IMR-90 (cell line): Measurements from ENCODE around the gene RNF149. TPM values are rescaled to one million over a fixed set of nuclear protein-coding genes. Genes with fewer than 3 reads are reported as not detected.

ENCODE experiments used
- ATAC-seq: fragments of 200-7000 bp; cut with Tn5 transposase; 2 replicates; pipeline ENCODE4 v1.9.1; 2020; ENCODE audit warnings: low read depth, mild to moderate bottlenecking, moderate library complexity
- BruUV-seq: library from RNA; stranded (reverse); fragments of 400-500 nt; replicated peaks from 2 replicates; lab custom pipeline; 2021; lab: Mats Ljungman, UMichigan
- CTCF ChIA-PET: fragments of 300-600 bp; formaldehyde crosslinking; extraction: SDS; loops from one replicate; lab custom pipeline; 2021; ENCODE audit warnings: antibody characterized with exemption; lab: Yijun Ruan, JAX
- POLR2A ChIA-PET: fragments of 300-600 bp; sonication (Branson Sonifier 250); formaldehyde crosslinking; loops from one replicate; lab custom pipeline; 2022; ENCODE audit warnings: antibody characterized with exemption; ENCODE audit not compliant: unreplicated experiment; lab: Charles Lee
- DNase-seq: peaks from one replicate; pipeline ENCODE4 v3.0.0; 2013
- H2AFZ ChIP-seq: replicated peaks from 2 replicates; pipeline ENCODE3; 2013; ENCODE audit warnings: low read length, mild to moderate bottlenecking; ENCODE audit not compliant: poor library complexity
- H2AK5ac ChIP-seq: 2 replicates; pipeline ENCODE4 v1.6.1; 2013; ENCODE audit warnings: low read depth, low read length, inconsistent platforms
- H2AK9ac ChIP-seq: replicated peaks from 2 replicates; pipeline ENCODE3; 2013; ENCODE audit warnings: mild to moderate bottlenecking, low read depth, low read length, moderate library complexity; ENCODE audit not compliant: poor library complexity
- H2BK120ac ChIP-seq: 2 replicates; pipeline ENCODE4 v1.6.1; 2013; ENCODE audit warnings: low read depth, low read length, inconsistent platforms
- H2BK15ac ChIP-seq: 3 replicates; pipeline ENCODE4 v1.6.1; 2013; ENCODE audit warnings: low read depth, low read length, inconsistent platforms
- H2BK20ac ChIP-seq: 2 replicates; pipeline ENCODE4 v1.6.1; 2013; ENCODE audit warnings: low read depth, mild to moderate bottlenecking, inconsistent platforms, low read length, moderate library complexity
- H2BK5ac ChIP-seq: 2 replicates; pipeline ENCODE4 v1.6.1; 2013; ENCODE audit warnings: mild to moderate bottlenecking, low read depth, low read length, inconsistent platforms; ENCODE audit not compliant: poor library complexity, severe bottlenecking
- H3K14ac ChIP-seq: replicated peaks from 2 replicates; pipeline ENCODE4 v1.6.1; 2013; ENCODE audit warnings: low read depth, low read length, inconsistent platforms
- H3K18ac ChIP-seq: 2 replicates; pipeline ENCODE4 v1.6.1; 2013; ENCODE audit warnings: low read depth, low read length, control low read depth
- H3K23ac ChIP-seq: 2 replicates; pipeline ENCODE4 v1.6.1; 2013; ENCODE audit warnings: low read depth, low read length, inconsistent platforms
- H3K27ac ChIP-seq: 2 replicates; pipeline ENCODE4 v1.5.1; 2013; ENCODE audit warnings: mild to moderate bottlenecking, control low read depth, low read length; ENCODE audit not compliant: insufficient read depth
- H3K27me3 ChIP-seq: 2 replicates; pipeline ENCODE4 v1.6.1; 2013; ENCODE audit warnings: low read length; ENCODE audit not compliant: control insufficient read depth, insufficient read depth
- H3K36me3 ChIP-seq: 2 replicates; pipeline ENCODE4 v1.6.1; 2013; ENCODE audit warnings: low read length, mixed read lengths; ENCODE audit not compliant: control insufficient read depth, insufficient read depth
- H3K4ac ChIP-seq: 2 replicates; pipeline ENCODE4 v1.6.1; 2013; ENCODE audit warnings: low read depth, low read length, inconsistent platforms
- H3K4me1 ChIP-seq: 2 replicates; pipeline ENCODE4 v1.6.1; 2013; ENCODE audit warnings: low read length, mixed read lengths; ENCODE audit not compliant: control insufficient read depth, insufficient read depth
- H3K4me2 ChIP-seq: 2 replicates; pipeline ENCODE4 v1.6.1; 2013; ENCODE audit warnings: low read depth, mild to moderate bottlenecking, control low read depth, low read length, moderate library complexity
- H3K4me3 ChIP-seq: 2 replicates; pipeline ENCODE4 v1.5.1; 2013; ENCODE audit warnings: low read depth, mild to moderate bottlenecking, control low read depth, low read length, moderate library complexity; ENCODE audit not compliant: insufficient read depth
- H3K56ac ChIP-seq: 2 replicates; pipeline ENCODE4 v1.6.1; 2013; ENCODE audit warnings: low read length, inconsistent platforms; ENCODE audit not compliant: insufficient read depth; ENCODE audit errors: extremely low read depth
- H3K79me1 ChIP-seq, 2 experiments: 2 replicates each; pipeline ENCODE4 v1.6.1; 2013; ENCODE audit warnings: low read length in 2 of 2, inconsistent platforms in 1 of 2, low read depth in 1 of 2
- H3K9ac ChIP-seq: 2 replicates; pipeline ENCODE4 v1.6.1; 2013; ENCODE audit warnings: low read depth, low read length, control low read depth
- H3K9me1 ChIP-seq: 2 replicates; pipeline ENCODE4 v1.6.1; 2013; ENCODE audit warnings: low read length, inconsistent platforms; ENCODE audit not compliant: insufficient read depth
- H3K9me3 ChIP-seq: 2 replicates; pipeline ENCODE4 v1.6.1; 2013; ENCODE audit warnings: low read length; ENCODE audit not compliant: control insufficient read depth, insufficient read depth
- H4K20me1 ChIP-seq: 2 replicates; pipeline ENCODE4 v1.6.1; 2013; ENCODE audit warnings: low read length, inconsistent platforms; ENCODE audit not compliant: insufficient read depth
- H4K5ac ChIP-seq: 2 replicates; pipeline ENCODE4 v1.6.1; 2013; ENCODE audit warnings: mild to moderate bottlenecking, low read depth, low read length, control low read depth
- H4K8ac ChIP-seq, 2 experiments: 2 replicates each; pipeline ENCODE4 v1.6.1; 2013; ENCODE audit warnings: low read depth in 2 of 2, low read length in 2 of 2, control low read depth in 1 of 2, inconsistent platforms in 1 of 2
- H4K91ac ChIP-seq: 2 replicates; pipeline ENCODE4 v1.6.1; 2013; ENCODE audit warnings: low read depth, low read length, inconsistent platforms; ENCODE audit not compliant: insufficient read depth
- BHLHE40 ChIP-seq: fragments of 150-350 bp; IDR thresholded peaks from 2 replicates; pipeline ENCODE4 v1.6.1; 2016; ENCODE audit warnings: mild to moderate bottlenecking, low read depth, low read length
- CEBPB ChIP-seq: IDR thresholded peaks from 2 replicates; pipeline ENCODE4 v1.6.1; 2012; ENCODE audit warnings: low read depth, low read length, improper control_type of control experiment
- CHD1 ChIP-seq: IDR thresholded peaks from 2 replicates; pipeline ENCODE4 v1.6.1; 2012; ENCODE audit warnings: low read depth, low read length, improper control_type of control experiment
- CTCF ChIP-seq: conservative IDR thresholded peaks from 2 replicates; pipeline ENCODE4 v1.5.1; 2012; ENCODE audit warnings: mild to moderate bottlenecking, low read depth, low read length, improper control_type of control experiment
- ELK1 ChIP-seq: fragments of 150-350 bp; IDR thresholded peaks from 2 replicates; pipeline ENCODE4 v1.6.1; 2016; ENCODE audit warnings: low read depth, mild to moderate bottlenecking, low read length, moderate library complexity, borderline replicate concordance
- FOS ChIP-seq: fragments of 150-350 bp; IDR thresholded peaks from 2 replicates; pipeline ENCODE4 v1.6.1; 2016; ENCODE audit warnings: low read depth, low read length
- MAFK ChIP-seq: IDR thresholded peaks from 2 replicates; pipeline ENCODE4 v1.6.1; 2012; ENCODE audit warnings: low read depth, low read length, improper control_type of control experiment
- MAZ ChIP-seq: IDR thresholded peaks from 2 replicates; pipeline ENCODE4 v1.6.1; 2012; ENCODE audit warnings: low read depth, mild to moderate bottlenecking, low read length, improper control_type of control experiment, moderate library complexity, borderline replicate concordance
- MXI1 ChIP-seq: IDR thresholded peaks from 2 replicates; pipeline ENCODE4 v1.6.1; 2012; ENCODE audit warnings: low read depth, mild to moderate bottlenecking, low read length, moderate library complexity, borderline replicate concordance
- NFE2L2 ChIP-seq: fragments of 150-350 bp; IDR thresholded peaks from 2 replicates; pipeline ENCODE4 v1.6.1; 2016; ENCODE audit warnings: low read depth, mild to moderate bottlenecking, low read length
- POLR2A ChIP-seq: IDR thresholded peaks from 2 replicates; pipeline ENCODE4 v1.6.1; 2012; ENCODE audit warnings: mild to moderate bottlenecking, low read depth, low read length
- RAD21 ChIP-seq: IDR thresholded peaks from 2 replicates; pipeline ENCODE4 v1.6.1; 2012; ENCODE audit warnings: low read length, improper control_type of control experiment
- RCOR1 ChIP-seq: IDR thresholded peaks from 2 replicates; pipeline ENCODE4 v1.6.1; 2012; ENCODE audit warnings: mild to moderate bottlenecking, low read length, improper control_type of control experiment; ENCODE audit not compliant: insufficient replicate concordance
- USF2 ChIP-seq: fragments of 150-350 bp; IDR thresholded peaks from 2 replicates; pipeline ENCODE4 v1.6.1; 2017; ENCODE audit warnings: mild to moderate bottlenecking, antibody characterized with exemption, low read length, low read depth
- WGBS, 2 experiments: methylation state at CpG; one replicate each; pipeline versions ENCODE4 v1.1.5 to v1.1.7; 2013; ENCODE audit warnings: missing lambda C conversion rate in 2 of 2; ENCODE audit not compliant: insufficient read length in 1 of 2; ENCODE audit errors: extremely low coverage in 2 of 2; 5-methylcytosine and 5-hydroxymethylcytosine counted together
- dilution Hi-C: fragments of 300-500 bp; cut with HindIII; formaldehyde crosslinking; loops from one replicate; pipeline ENCODE4 v1.14.3; 2018; ENCODE audit warnings: low sequenced_read_pairs; ENCODE audit not compliant: unreplicated experiment
- in situ Hi-C: fragments of 300-500 bp; cut with MboI; formaldehyde crosslinking; loops from 3 replicates; pipeline ENCODE4 v1.14.3; 2019; ENCODE audit warnings: low sequenced_read_pairs, inconsistent platforms, mixed read lengths
- intact Hi-C: fragments of 100-400 bp; cut with micrococcal nuclease; formaldehyde crosslinking; loops from 2 replicates; pipeline ENCODE4 v1.10.0; 2022
- polyA plus RNA-seq, 3 experiments: library from polyadenylated mRNA; depleted of rRNA; stranded (reverse); fragments of >200 nt; gene quantifications; 2 replicates each; pipeline ENCODE4 v1.2.3, GENCODE V29; 2012; ENCODE audit warnings: low replicate concordance in 1 of 3
- total RNA-seq: library from RNA; depleted of rRNA; stranded (reverse); fragments of >200 nt; gene quantifications from 2 replicates; pipeline ENCODE4 v1.2.3, GENCODE V29; 2012

RNF149 gene
- total and polyA plus RNA-seq, 2 of the 4 experiments (the other 2 are of a cell fraction), result 14.5 to 18.6 TPM

- no CpG with 5 or more reads among the region's 6 CpGs for WGBS, 2 experiments
Measured at GRCh38 chr2:101356055-101356454, 47.6 kb upstream of the RNF149 start.

More at GRCh38 chr2:101356055-101356454, 47.6 kb upstream of the RNF149 start:
- H4K5ac ChIP-seq, result no peak overlapping the region
- H3K14ac ChIP-seq, result no peak overlapping the region
- TF ChIP-seq USF2, result no peak
- TF ChIP-seq MXI1, result no peak
- TF ChIP-seq NFE2L2, result no peak
- no peak for TF ChIP-seq CHD1
- TF ChIP-seq POLR2A, result no peak
- TF ChIP-seq MAFK, result no peak
- no peak for TF ChIP-seq RAD21
- no peak for TF ChIP-seq BHLHE40
- no peak for TF ChIP-seq CEBPB
- no peak for TF ChIP-seq ELK1
- TF ChIP-seq FOS, result no peak
- no peak for TF ChIP-seq RCOR1
- no peak for TF ChIP-seq MAZ
- no peak for TF ChIP-seq CTCF
- no peak overlapping the region for H2AK9ac ChIP-seq
- H4K8ac ChIP-seq, result no peak overlapping the region
- DNase-seq (no peak), ATAC-seq (no peak)
- H3K27ac ChIP-seq, result no peak overlapping the region
- H3K36me3 ChIP-seq, result no peaks in the 10 kb centered on the region
- no peak overlapping the region for H2BK20ac ChIP-seq
- no peak overlapping the region for H3K9ac ChIP-seq
- no peak overlapping the region for H3K56ac ChIP-seq
- no peak overlapping the region for H2BK120ac ChIP-seq
- H3K79me1 ChIP-seq, result no peaks in the 10 kb centered on the region
- no peak overlapping the region for H2BK5ac ChIP-seq
- H3K27me3 ChIP-seq, result no peaks in the 10 kb centered on the region; the same call in 1 of the 2 replicates
- no peak overlapping the region for H2AFZ ChIP-seq
- H2BK15ac ChIP-seq, result no peak overlapping the region
- no peak overlapping the region for H3K18ac ChIP-seq
- no peaks in the 10 kb centered on the region for H4K20me1 ChIP-seq
- no peak overlapping the region for H3K4me3 ChIP-seq
- no peak overlapping the region for H2AK5ac ChIP-seq
- BruUV-seq, result no TSS peak
- H4K91ac ChIP-seq, result no peak overlapping the region
- no peak overlapping the region for H3K23ac ChIP-seq
- dilution Hi-C loops, result no loop called here
- ChIA-PET POLR2A (no interaction called here), CTCF (no interaction called here)
- H3K4me1 ChIP-seq, result no peaks in the 10 kb centered on the region
- H3K9me3 ChIP-seq, result no peaks in the 10 kb centered on the region
- H3K4me2 ChIP-seq, result no peak overlapping the region
- intact Hi-C loops, result no loop called here
- no peak overlapping the region for H3K4ac ChIP-seq
- H3K9me1 ChIP-seq, result 0 out of 2 replicates have a peak, but pooled peaks cover 4% of the 10 kb centered on the region
- in situ Hi-C loops, result no loop called here
